Astrocyte (in vitro differentiated cells and primary cell): ENCODE measurements around the gene WWC2.

Source experiments
- CTCF ChIP-seq: IDR thresholded peaks from 2 replicates; pipeline ENCODE4 v1.5.1; 2011; ENCODE audit warnings: low read depth, mild to moderate bottlenecking, inconsistent platforms, low read length, moderate library complexity; ENCODE audit not compliant: insufficient read depth
- EZH2 ChIP-seq: IDR thresholded peaks from 2 replicates; pipeline ENCODE4 v1.6.1; 2012; ENCODE audit warnings: mild to moderate bottlenecking, low read length, inconsistent platforms; ENCODE audit not compliant: insufficient read depth

- TF ChIP-seq CTCF (no peak), EZH2 (no peak)
These were observed 205.5 kb downstream of the WWC2 start for GRCh38 chr4:183304538-183304937.
